Vagina (tissue), 2 donors: Measurements from ENCODE around the gene HBEGF. TPM values are rescaled to one million over a fixed set of nuclear protein-coding genes. Genes with fewer than 3 reads are reported as not detected.

ENCODE experiments used
- DNase-seq, 2 donors: peaks; one replicate each; pipeline ENCODE4 v3.0.0-alpha.2; 2017; ENCODE audit errors: extremely low spot score in 2 of 2
- H3K27ac ChIP-seq: fragments of 200-600 bp; sonication (generic); one replicate; pipeline ENCODE4 v1.5.1; 2019
- H3K27me3 ChIP-seq: fragments of 200-600 bp; sonication (generic); one replicate; pipeline ENCODE4 v1.5.1; 2019
- H3K36me3 ChIP-seq, 2 donors: fragments of 200-600 bp; sonication (generic); one replicate each; pipeline ENCODE4 v1.5.1; 2017 to 2019
- H3K4me1 ChIP-seq: fragments of 200-600 bp; sonication (generic); one replicate; pipeline ENCODE4 v1.5.1; 2019
- H3K4me3 ChIP-seq, 2 donors: fragments of 200-600 bp; sonication (generic); 1 replicate in 1 of 2; 2 replicates in 1 of 2; pipeline ENCODE4 v1.5.1; 2016 to 2019
- H3K9me3 ChIP-seq: fragments of 200-600 bp; sonication (generic); one replicate; pipeline ENCODE4 v1.5.1; 2019
- POLR2A ChIP-seq, 2 donors: fragments of 450-650 bp; IDR thresholded peaks; one replicate each; pipeline ENCODE4 v1.6.1; 2017; ENCODE audit warnings: antibody characterized with exemption in 2 of 2, mild to moderate bottlenecking in 2 of 2, moderate library complexity in 2 of 2
- POLR2AphosphoS5 ChIP-seq, 2 donors: sonication (generic); formaldehyde crosslinking; IDR thresholded peaks; one replicate each; pipeline ENCODE4 v1.9.0; 2017; ENCODE audit warnings: antibody characterized with exemption in 2 of 2, mild to moderate bottlenecking in 2 of 2, low read depth in 1 of 2; ENCODE audit not compliant: insufficient read depth in 1 of 2
- intact Hi-C: fragments of 100-400 bp; cut with DNase I; formaldehyde crosslinking; loops from one replicate; pipeline ENCODE4 v1.15.1; 2023
- total RNA-seq: library from RNA; depleted of rRNA; stranded (reverse); fragments of >200 nt; gene quantifications from one replicate; pipeline ENCODE4 v1.2.3, GENCODE V29; 2016
- TF ChIP-seq, protein P1 (sequence below), 3 experiments: fragments of 450-650 bp in 2 of 3; fragments of 200-600 bp in 1 of 3; sonication (generic) in 1 of 3; IDR thresholded peaks; one replicate each; pipeline ENCODE4 v1.5.1; 2017 to 2019; ENCODE audit warnings: antibody characterized with exemption in 3 of 3, mild to moderate bottlenecking in 2 of 3, moderate library complexity in 2 of 3

HBEGF gene
- total RNA-seq, 1 donor from 2014 or later: 16.2 TPM

DNA sequence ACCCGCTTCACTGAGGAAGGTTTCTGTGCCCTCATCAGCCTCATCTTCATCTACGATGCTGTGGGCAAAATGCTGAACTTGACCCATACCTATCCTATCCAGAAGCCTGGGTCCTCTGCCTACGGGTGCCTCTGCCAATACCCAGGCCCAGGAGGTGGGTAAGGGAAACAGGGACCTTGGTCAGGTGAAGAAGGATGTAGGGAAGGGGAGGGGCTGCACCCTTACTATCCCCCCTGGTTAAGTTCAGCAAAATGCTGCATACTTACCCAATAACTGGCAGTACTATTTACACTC, 18.0 kb upstream of the HBEGF start:
- peaks cover 8% of the 10 kb centered on the region for H3K4me1 ChIP-seq
- H3K36me3 ChIP-seq: no peaks in the 10 kb centered on the region
- no peak for DNase-seq
- intact Hi-C loops: no loop called here
- no peak for TF ChIP-seq POLR2A (IDR thresholded peaks at IDR 0.05)
- TF ChIP-seq POLR2AphosphoS5 (IDR thresholded peaks at IDR 0.05; ENCODE audit: insufficient read depth in 1 of 2, low read depth in 1 of 2): no peak
- TF ChIP-seq, protein P1, sequence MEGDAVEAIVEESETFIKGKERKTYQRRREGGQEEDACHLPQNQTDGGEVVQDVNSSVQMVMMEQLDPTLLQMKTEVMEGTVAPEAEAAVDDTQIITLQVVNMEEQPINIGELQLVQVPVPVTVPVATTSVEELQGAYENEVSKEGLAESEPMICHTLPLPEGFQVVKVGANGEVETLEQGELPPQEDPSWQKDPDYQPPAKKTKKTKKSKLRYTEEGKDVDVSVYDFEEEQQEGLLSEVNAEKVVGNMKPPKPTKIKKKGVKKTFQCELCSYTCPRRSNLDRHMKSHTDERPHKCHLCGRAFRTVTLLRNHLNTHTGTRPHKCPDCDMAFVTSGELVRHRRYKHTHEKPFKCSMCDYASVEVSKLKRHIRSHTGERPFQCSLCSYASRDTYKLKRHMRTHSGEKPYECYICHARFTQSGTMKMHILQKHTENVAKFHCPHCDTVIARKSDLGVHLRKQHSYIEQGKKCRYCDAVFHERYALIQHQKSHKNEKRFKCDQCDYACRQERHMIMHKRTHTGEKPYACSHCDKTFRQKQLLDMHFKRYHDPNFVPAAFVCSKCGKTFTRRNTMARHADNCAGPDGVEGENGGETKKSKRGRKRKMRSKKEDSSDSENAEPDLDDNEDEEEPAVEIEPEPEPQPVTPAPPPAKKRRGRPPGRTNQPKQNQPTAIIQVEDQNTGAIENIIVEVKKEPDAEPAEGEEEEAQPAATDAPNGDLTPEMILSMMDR (IDR thresholded peaks at IDR 0.05): no peak
- H3K27ac ChIP-seq: no peak overlapping the region
- H3K9me3 ChIP-seq: no peaks in the 10 kb centered on the region
- no peak overlapping the region for H3K4me3 ChIP-seq
- H3K27me3 ChIP-seq: no peaks in the 10 kb centered on the region

DNA sequence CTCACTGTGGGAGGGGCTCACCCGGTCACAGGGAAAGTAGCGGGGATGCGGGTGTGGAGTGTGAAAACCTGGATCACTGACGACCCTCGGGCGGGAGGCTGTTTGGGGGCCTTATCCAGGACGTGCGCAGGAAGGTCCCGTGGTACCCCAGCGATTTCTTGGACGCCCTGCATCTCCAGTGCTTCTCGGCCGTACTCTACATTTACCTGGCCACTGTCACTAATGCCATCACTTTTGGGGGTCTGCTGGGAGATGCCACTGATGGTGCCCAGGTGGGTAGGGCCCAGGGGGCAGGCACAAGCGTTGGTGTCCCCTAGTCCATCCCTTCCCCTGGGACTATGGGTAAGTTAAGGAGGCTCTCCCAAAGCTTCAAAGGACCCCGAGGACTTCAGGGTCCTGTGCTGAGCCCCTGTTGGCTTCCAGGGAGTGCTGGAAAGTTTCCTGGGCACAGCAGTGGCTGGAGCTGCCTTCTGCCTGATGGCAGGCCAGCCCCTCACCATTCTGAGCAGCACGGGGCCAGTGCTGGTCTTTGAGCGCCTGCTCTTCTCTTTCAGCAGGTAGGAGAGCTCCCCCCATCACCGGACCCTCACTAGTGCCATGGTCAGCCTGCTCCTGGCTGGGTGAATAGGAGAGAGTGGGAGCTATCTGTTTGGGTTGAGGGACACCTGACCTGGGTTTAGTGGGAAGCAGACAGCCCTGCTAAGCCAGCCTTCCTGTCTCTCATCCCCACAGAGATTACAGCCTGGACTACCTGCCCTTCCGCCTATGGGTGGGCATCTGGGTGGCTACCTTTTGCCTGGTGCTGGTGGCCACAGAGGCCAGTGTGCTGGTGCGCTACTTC, 17.4 kb upstream of the HBEGF start:
- no peak for DNase-seq

DNA sequence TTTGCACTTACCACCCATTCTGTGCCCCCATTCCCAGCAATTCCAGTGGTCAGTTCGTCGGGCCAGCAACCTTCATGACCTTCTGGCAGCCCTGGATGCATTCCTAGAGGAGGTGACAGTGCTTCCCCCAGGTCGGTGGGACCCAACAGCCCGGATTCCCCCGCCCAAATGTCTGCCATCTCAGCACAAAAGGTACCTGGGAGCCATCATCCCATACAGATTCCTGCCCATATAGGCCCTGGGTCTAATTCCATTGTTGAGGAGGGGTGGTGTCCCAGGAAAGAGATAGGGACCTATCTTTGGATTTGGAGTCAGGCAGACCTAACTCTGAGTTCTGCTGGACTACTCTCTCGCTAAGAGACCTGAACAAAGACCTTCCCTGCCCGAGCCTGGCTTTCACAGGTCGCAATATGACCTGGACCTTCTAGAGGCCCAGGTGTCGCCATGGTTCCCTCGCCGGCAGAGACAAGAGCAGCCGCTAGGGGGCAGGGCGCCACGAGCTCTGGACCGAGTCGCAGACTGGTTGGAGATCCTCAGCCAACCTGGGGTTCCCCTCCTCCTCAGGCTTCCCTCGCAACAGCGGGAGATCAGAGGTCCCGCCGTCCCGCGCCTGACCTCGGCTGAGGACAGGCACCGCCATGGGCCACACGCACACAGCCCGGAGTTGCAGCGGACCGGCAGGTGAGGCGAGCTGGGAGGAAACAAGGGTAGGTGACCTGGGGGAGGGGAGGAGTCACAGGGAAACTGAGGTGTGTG, 16.6 kb upstream of the HBEGF start:
- peaks cover 11% of the 10 kb centered on the region for H3K4me1 ChIP-seq
- H3K27me3 ChIP-seq: no peaks in the 10 kb centered on the region
- H3K9me3 ChIP-seq: no peaks in the 10 kb centered on the region
- DNase-seq: no peak
- H3K36me3 ChIP-seq: no peaks in the 10 kb centered on the region
- TF ChIP-seq, protein P1 (IDR thresholded peaks at IDR 0.05): peak in 2 of 3 experiments; percentile 52 to 76
- TF ChIP-seq POLR2A (IDR thresholded peaks at IDR 0.05): no peak
- intact Hi-C loops: no loop called here
- H3K27ac ChIP-seq: no peak overlapping the region
- H3K4me3 ChIP-seq: peak overlapping the region; percentile 23 to 33

More for the DNA sequence above, 17.4 kb upstream of the HBEGF start:
- H3K9me3 ChIP-seq: no peaks in the 10 kb centered on the region
- H3K36me3 ChIP-seq: no peaks in the 10 kb centered on the region
- H3K4me3 ChIP-seq: peak overlapping the region; percentile 23 to 33
- intact Hi-C loops: no loop called here
- TF ChIP-seq POLR2A (IDR thresholded peaks at IDR 0.05) (no peak), POLR2AphosphoS5 (IDR thresholded peaks at IDR 0.05; ENCODE audit: insufficient read depth in 1 of 2, low read depth in 1 of 2) (no peak)
- TF ChIP-seq, protein P1 (IDR thresholded peaks at IDR 0.05): no peak
- no peaks in the 10 kb centered on the region for H3K27me3 ChIP-seq
- peaks cover 8% of the 10 kb centered on the region for H3K4me1 ChIP-seq
- no peak overlapping the region for H3K27ac ChIP-seq

DNA sequence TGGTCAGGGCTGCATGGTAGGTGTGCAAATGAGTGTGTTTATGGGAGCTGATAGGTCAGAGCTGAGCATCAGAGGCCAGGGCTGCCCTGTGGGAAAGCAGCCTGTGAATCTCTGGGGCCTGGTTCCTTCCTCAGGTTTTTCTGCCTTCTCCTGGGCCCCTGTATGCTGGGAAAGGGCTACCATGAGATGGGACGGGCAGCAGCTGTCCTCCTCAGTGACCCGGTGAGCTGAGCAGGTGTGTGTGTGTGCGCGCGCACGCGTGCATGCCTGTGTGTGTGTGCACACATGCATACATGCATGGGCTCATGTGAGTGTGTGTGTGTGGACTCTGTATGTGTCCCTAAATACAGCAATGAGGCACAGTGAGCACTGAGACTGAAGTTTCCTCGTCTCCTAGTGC, 15.9 kb upstream of the HBEGF start:
- H3K27me3 ChIP-seq: no peaks in the 10 kb centered on the region
- intact Hi-C loops: no loop called here
- peaks cover 19% of the 10 kb centered on the region for H3K4me1 ChIP-seq
- no peak overlapping the region for H3K27ac ChIP-seq
- no peaks in the 10 kb centered on the region for H3K36me3 ChIP-seq
- no peak for DNase-seq
- TF ChIP-seq POLR2AphosphoS5 (IDR thresholded peaks at IDR 0.05; ENCODE audit: insufficient read depth in 1 of 2, low read depth in 1 of 2) (no peak), POLR2A (IDR thresholded peaks at IDR 0.05) (no peak)
- TF ChIP-seq, protein P1 (IDR thresholded peaks at IDR 0.05): no peak
- H3K4me3 ChIP-seq: no peak overlapping the region
- H3K9me3 ChIP-seq: no peaks in the 10 kb centered on the region

DNA sequence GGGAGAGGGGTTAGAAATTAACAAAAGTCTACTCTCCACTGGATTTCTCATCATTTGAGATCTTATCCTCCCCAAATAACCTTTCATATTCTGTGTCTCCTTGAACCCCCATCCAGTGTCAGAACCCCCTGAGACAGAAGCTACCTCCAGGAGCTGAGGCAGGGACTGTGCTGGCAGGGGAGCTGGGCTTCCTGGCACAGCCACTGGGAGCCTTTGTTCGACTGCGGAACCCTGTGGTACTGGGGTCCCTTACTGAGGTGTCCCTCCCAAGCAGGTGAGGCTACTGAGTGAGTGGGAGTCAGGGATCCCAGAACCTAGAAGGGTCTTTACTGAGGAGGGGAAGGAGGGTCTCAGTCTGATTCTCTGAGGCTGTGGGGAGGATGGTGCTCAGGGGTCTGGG, 15.5 kb upstream of the HBEGF start:
- no peak overlapping the region for H3K27ac ChIP-seq
- no peaks in the 10 kb centered on the region for H3K36me3 ChIP-seq
- no peaks in the 10 kb centered on the region for H3K27me3 ChIP-seq
- intact Hi-C loops: no loop called here
- no peaks in the 10 kb centered on the region for H3K9me3 ChIP-seq
- no peak for DNase-seq
- TF ChIP-seq POLR2A (IDR thresholded peaks at IDR 0.05) (no peak), POLR2AphosphoS5 (IDR thresholded peaks at IDR 0.05; ENCODE audit: insufficient read depth in 1 of 2, low read depth in 1 of 2) (no peak)
- TF ChIP-seq, protein P1 (IDR thresholded peaks at IDR 0.05): no peak
- no peak overlapping the region for H3K4me3 ChIP-seq
- peaks cover 21% of the 10 kb centered on the region for H3K4me1 ChIP-seq
